ENCODE data around the gene PRDM5.

DNA sequence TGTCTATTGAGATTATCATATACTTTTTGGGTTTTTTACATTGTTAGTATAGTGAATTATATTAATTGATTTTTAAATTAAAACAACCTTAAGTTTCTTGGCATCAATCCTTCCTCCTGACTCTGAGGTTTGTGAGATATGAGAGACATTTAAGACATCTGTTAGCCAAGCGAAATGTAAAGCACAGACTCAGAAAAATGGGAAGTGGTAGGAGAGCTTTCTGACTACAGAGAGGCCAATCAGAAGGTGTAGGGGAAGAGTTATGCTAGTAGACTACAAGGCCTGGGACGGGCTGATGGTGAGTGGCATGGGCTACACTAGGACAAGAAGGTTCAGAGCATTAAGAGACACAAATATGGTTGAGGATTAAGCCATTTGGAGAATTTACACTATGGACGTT is 255.4 kb downstream of the PRDM5 start:
- TF ChIP-seq, protein P1, sequence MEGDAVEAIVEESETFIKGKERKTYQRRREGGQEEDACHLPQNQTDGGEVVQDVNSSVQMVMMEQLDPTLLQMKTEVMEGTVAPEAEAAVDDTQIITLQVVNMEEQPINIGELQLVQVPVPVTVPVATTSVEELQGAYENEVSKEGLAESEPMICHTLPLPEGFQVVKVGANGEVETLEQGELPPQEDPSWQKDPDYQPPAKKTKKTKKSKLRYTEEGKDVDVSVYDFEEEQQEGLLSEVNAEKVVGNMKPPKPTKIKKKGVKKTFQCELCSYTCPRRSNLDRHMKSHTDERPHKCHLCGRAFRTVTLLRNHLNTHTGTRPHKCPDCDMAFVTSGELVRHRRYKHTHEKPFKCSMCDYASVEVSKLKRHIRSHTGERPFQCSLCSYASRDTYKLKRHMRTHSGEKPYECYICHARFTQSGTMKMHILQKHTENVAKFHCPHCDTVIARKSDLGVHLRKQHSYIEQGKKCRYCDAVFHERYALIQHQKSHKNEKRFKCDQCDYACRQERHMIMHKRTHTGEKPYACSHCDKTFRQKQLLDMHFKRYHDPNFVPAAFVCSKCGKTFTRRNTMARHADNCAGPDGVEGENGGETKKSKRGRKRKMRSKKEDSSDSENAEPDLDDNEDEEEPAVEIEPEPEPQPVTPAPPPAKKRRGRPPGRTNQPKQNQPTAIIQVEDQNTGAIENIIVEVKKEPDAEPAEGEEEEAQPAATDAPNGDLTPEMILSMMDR (optimal IDR thresholded peaks at IDR 0.05 in 1 of 3, IDR thresholded peaks at IDR 0.05 in 1 of 3, conservative IDR thresholded peaks at IDR 0.05 in 1 of 3; ENCODE audit: extremely low read depth in 1 of 3, insufficient read depth in 2 of 3, low read length in 3 of 3) = no peak
- TF ChIP-seq EZH2 (IDR thresholded peaks at IDR 0.05; ENCODE audit: low read length) = no peak

Measured in keratinocyte (primary cell).